ENCODE data around the gene PPM1G. TPM values are rescaled to one million over a fixed set of nuclear protein-coding genes. Genes with fewer than 3 reads are reported as not detected.

Gene PPM1G
- total RNA-seq, 1 experiment from 2014 or later = 147 TPM

DNA sequence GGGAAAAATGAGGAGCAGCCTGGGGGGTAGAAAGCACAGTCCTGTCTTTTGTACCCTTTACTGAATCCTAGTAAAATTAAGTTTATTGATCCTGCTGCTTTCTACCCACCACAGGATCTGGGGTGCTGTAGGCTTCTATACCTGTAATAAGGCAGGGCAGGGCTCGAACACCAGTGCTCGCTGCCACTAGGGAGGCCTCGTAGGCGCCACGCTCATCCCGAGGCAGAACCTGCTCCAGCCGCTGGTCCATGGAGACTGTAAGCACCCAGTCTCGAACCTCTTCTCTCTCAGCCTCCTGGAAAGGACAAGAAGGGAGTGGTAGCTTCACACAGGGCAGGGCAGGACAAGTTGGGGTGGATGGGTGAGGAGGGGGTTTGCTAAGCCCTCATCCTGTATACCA lies 35.8 kb upstream of the PPM1G start:
- ChIA-PET POLR2A (ENCODE audit: low non-redundant PET) (no interaction called here), CTCF (no interaction called here)
- Histone ChIP-seq H3K9me3 (ENCODE audit: low read depth, low read length, poor library complexity, severe bottlenecking) (no peaks in the 10 kb centered on the region), H3K27me3 (replicated peaks; ENCODE audit: insufficient read depth, low read depth, low read length, poor library complexity) (no peaks in the 10 kb centered on the region), H3K4me3 (ENCODE audit: low read depth, low read length, poor library complexity, severe bottlenecking) (no peak overlapping the region), H3K4me1 (ENCODE audit: insufficient read depth, low read length, poor library complexity, severe bottlenecking) (no peaks in the 10 kb centered on the region), H3K27ac (ENCODE audit: low read depth, low read length, poor library complexity, severe bottlenecking) (no peak overlapping the region), H3K36me3 (ENCODE audit: insufficient read depth, low read length, poor library complexity, severe bottlenecking) (peaks cover 24% of the 10 kb centered on the region)
- DNase-seq (ENCODE audit: low spot score) = no peak
- no peak for TF ChIP-seq EZH2 (IDR thresholded peaks at IDR 0.05; ENCODE audit: borderline replicate concordance, low read depth, low read length, poor library complexity, severe bottlenecking)
- TF ChIP-seq, protein P1, sequence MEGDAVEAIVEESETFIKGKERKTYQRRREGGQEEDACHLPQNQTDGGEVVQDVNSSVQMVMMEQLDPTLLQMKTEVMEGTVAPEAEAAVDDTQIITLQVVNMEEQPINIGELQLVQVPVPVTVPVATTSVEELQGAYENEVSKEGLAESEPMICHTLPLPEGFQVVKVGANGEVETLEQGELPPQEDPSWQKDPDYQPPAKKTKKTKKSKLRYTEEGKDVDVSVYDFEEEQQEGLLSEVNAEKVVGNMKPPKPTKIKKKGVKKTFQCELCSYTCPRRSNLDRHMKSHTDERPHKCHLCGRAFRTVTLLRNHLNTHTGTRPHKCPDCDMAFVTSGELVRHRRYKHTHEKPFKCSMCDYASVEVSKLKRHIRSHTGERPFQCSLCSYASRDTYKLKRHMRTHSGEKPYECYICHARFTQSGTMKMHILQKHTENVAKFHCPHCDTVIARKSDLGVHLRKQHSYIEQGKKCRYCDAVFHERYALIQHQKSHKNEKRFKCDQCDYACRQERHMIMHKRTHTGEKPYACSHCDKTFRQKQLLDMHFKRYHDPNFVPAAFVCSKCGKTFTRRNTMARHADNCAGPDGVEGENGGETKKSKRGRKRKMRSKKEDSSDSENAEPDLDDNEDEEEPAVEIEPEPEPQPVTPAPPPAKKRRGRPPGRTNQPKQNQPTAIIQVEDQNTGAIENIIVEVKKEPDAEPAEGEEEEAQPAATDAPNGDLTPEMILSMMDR (conservative IDR thresholded peaks at IDR 0.05; ENCODE audit: low read depth, low read length) = no peak
- intact Hi-C loops (cut with micrococcal nuclease; ENCODE audit: unreplicated experiment) = no loop called here
- no TSS peak for BruUV-seq (replicated peaks)

- intact Hi-C loops (cut with micrococcal nuclease; ENCODE audit: unreplicated experiment) = no loop called here
- no peak overlapping the region for H3K4me3 ChIP-seq (ENCODE audit: low read depth, low read length, poor library complexity, severe bottlenecking)
Measured at GRCh38 chr2:27442920-27443282, 33.5 kb upstream of the PPM1G start.

DNA sequence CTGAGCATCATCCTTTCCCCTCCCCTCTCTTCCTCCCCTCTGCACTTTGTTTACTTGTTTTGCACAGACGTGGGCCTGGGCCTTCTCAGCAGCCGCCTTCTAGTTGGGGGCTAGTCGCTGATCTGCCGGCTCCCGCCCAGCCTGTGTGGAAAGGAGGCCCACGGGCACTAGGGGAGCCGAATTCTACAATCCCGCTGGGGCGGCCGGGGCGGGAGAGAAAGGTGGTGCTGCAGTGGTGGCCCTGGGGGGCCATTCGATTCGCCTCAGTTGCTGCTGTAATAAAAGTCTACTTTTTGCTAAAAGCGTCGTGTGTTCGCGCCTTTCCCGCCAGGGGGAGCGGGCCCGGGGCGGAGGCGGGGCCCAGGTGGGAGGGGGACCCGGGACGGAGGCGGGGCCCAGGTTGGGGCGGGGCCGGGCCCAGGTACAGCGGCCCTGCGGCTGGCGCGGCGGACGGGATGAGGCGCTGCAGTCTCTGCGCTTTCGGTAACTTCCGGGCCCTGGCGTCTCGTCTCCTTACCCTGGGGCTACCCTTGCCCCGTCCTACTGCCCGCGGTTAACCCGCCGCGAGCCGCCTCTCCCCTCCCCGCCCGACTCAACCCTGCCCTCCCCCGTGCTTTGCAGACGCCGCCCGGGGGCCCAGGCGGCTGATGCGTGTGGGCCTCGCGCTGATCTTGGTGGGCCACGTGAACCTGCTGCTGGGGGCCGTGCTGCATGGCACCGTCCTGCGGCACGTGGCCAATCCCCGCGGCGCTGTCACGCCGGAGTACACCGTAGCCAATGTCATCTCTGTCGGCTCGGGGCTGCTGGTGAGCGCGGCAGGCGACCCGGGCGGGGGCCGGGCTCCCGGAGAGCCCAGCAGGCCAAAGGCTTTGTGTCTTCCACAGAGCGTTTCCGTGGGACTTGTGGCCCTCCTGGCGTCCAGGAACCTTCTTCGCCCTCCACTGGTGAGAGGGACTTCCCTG lies 32.8 kb upstream of the PPM1G start, which contains the start of gene KRTCAP3:
Gene KRTCAP3 (plus strand): TSS at position 424 of the 962 bp plus-strand sequence. CDS start 32 bp downstream, at position 456.
- Histone ChIP-seq H3K4me1 (ENCODE audit: insufficient read depth, low read length, poor library complexity, severe bottlenecking) (no peaks in the 10 kb centered on the region), H3K27me3 (replicated peaks; ENCODE audit: insufficient read depth, low read depth, low read length, poor library complexity) (no peaks in the 10 kb centered on the region), H3K27ac (ENCODE audit: low read depth, low read length, poor library complexity, severe bottlenecking) (no peak within 1 kb of the TSS), H3K36me3 (ENCODE audit: insufficient read depth, low read length, poor library complexity, severe bottlenecking) (peaks cover 39% of the 10 kb centered on the region), H3K9me3 (ENCODE audit: low read depth, low read length, poor library complexity, severe bottlenecking) (no peaks in the 10 kb centered on the region), H3K4me3 (ENCODE audit: low read depth, low read length, poor library complexity, severe bottlenecking) (no peak within 1 kb of the TSS)
- TF ChIP-seq, protein P1 (conservative IDR thresholded peaks at IDR 0.05; ENCODE audit: low read depth, low read length) = no peak
- no peak for TF ChIP-seq EZH2 (IDR thresholded peaks at IDR 0.05; ENCODE audit: borderline replicate concordance, low read depth, low read length, poor library complexity, severe bottlenecking)
- DNase-seq (ENCODE audit: low spot score) = no peak
- ChIA-PET POLR2A (ENCODE audit: low non-redundant PET) (no interaction called here), CTCF (no interaction called here)
- intact Hi-C loops (cut with micrococcal nuclease; ENCODE audit: unreplicated experiment) = no loop called here
- BruUV-seq (replicated peaks) = no TSS peak

More at GRCh38 chr2:27442920-27443282, 33.5 kb upstream of the PPM1G start:
- ChIA-PET POLR2A (ENCODE audit: low non-redundant PET) (no interaction called here), CTCF (no interaction called here)
- TF ChIP-seq, protein P1 (conservative IDR thresholded peaks at IDR 0.05; ENCODE audit: low read depth, low read length) = no peak
- TF ChIP-seq EZH2 (IDR thresholded peaks at IDR 0.05; ENCODE audit: borderline replicate concordance, low read depth, low read length, poor library complexity, severe bottlenecking) = no peak
- BruUV-seq (replicated peaks) = no TSS peak
- Histone ChIP-seq H3K36me3 (ENCODE audit: insufficient read depth, low read length, poor library complexity, severe bottlenecking) (peaks cover 36% of the 10 kb centered on the region), H3K27me3 (replicated peaks; ENCODE audit: insufficient read depth, low read depth, low read length, poor library complexity) (no peaks in the 10 kb centered on the region), H3K27ac (ENCODE audit: low read depth, low read length, poor library complexity, severe bottlenecking) (no peak overlapping the region), H3K9me3 (ENCODE audit: low read depth, low read length, poor library complexity, severe bottlenecking) (no peaks in the 10 kb centered on the region), H3K4me1 (ENCODE audit: insufficient read depth, low read length, poor library complexity, severe bottlenecking) (no peaks in the 10 kb centered on the region)
- DNase-seq (ENCODE audit: low spot score) = no peak

Data from A673 (cell line).